ENCODE data around the gene TBXAS1. TPM values are rescaled to one million over a fixed set of nuclear protein-coding genes. Genes with fewer than 3 reads are reported as not detected.

Gene TBXAS1
- total RNA-seq, 1 donor from 2014 or later: 65.4 TPM

DNA sequence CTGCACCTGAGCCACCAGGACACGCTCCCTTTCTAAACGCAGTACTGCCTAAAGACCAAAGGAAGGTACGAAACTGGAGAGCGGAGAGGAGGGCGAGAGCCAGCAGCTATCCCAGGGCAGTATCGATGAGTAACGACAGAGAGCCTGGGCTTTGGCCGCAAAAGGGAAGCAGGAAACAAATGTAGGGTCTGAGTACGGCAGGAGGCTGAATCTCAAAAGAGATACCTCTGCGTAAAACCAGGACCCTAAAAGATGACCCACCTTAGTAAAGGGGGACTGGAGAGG is 213.3 kb downstream of the TBXAS1 start:
- Histone ChIP-seq H3K9me3 (no peaks in the 10 kb centered on the region), H3K4me3 (no peak overlapping the region), H3K27me3 (no peaks in the 10 kb centered on the region), H3K4me1 (peaks cover 5% of the 10 kb centered on the region), H3K36me3 (peaks cover 66% of the 10 kb centered on the region), H3K27ac (no peak overlapping the region)
- TF ChIP-seq, protein P1, sequence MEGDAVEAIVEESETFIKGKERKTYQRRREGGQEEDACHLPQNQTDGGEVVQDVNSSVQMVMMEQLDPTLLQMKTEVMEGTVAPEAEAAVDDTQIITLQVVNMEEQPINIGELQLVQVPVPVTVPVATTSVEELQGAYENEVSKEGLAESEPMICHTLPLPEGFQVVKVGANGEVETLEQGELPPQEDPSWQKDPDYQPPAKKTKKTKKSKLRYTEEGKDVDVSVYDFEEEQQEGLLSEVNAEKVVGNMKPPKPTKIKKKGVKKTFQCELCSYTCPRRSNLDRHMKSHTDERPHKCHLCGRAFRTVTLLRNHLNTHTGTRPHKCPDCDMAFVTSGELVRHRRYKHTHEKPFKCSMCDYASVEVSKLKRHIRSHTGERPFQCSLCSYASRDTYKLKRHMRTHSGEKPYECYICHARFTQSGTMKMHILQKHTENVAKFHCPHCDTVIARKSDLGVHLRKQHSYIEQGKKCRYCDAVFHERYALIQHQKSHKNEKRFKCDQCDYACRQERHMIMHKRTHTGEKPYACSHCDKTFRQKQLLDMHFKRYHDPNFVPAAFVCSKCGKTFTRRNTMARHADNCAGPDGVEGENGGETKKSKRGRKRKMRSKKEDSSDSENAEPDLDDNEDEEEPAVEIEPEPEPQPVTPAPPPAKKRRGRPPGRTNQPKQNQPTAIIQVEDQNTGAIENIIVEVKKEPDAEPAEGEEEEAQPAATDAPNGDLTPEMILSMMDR (IDR thresholded peaks at IDR 0.05): no peak
- intact Hi-C loops (cut with DNase I): no loop called here
- ATAC-seq (no peak), DNase-seq (no peak)

DNA sequence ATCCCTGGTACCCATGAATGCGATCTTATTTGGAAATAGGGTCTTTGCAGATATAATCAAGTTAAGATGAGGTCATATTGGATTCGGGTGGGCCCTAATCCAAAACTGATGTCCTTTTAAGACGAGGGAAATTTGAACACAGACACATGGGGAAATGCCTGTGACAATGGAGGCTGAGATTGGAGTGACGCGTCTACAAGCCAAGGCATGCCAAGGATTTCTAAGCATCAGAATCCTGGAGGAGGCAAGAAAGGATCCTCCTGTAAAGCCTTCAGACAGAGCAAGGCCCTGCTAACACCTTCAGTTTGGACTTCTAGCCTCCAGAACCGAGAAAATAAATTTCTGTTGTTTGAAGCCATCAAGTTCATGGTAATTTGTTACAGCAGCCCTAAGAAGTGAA is 215.2 kb downstream of the TBXAS1 start:
- TF ChIP-seq, protein P1 (IDR thresholded peaks at IDR 0.05): no peak
- intact Hi-C loops (cut with DNase I): no loop called here
- DNase-seq (no peak), ATAC-seq (no peak)
- Histone ChIP-seq H3K4me1 (peaks cover 11% of the 10 kb centered on the region), H3K4me3 (no peak overlapping the region), H3K36me3 (peaks cover 61% of the 10 kb centered on the region), H3K27me3 (no peaks in the 10 kb centered on the region), H3K27ac (no peak overlapping the region), H3K9me3 (no peaks in the 10 kb centered on the region)

DNA sequence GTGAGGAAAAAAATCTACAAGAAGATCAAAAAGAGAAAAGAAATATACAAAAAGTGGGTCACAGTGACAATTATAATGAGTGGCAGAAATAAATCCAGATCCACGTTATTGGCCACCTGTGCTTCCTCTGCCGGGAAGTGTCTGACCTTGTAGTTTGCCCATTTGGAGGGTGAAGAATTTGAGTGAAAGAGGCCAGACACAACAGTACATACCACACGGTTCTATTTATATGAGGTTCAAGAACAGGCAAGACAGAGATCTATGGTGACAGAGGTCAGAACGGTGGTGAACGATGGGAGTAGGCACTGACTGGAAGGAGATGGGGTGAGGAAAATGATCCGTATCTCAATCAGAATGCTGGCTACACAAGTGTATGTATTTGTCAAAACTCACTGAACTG is 216.6 kb downstream of the TBXAS1 start:
- TF ChIP-seq, protein P1 (IDR thresholded peaks at IDR 0.05): no peak
- DNase-seq (no peak), ATAC-seq (no peak)
- Histone ChIP-seq H3K36me3 (peaks cover 47% of the 10 kb centered on the region), H3K27me3 (no peaks in the 10 kb centered on the region), H3K4me3 (no peak overlapping the region), H3K9me3 (no peaks in the 10 kb centered on the region), H3K4me1 (peaks cover 11% of the 10 kb centered on the region), H3K27ac (no peak overlapping the region)
- intact Hi-C loops (cut with DNase I): no loop called here

DNA sequence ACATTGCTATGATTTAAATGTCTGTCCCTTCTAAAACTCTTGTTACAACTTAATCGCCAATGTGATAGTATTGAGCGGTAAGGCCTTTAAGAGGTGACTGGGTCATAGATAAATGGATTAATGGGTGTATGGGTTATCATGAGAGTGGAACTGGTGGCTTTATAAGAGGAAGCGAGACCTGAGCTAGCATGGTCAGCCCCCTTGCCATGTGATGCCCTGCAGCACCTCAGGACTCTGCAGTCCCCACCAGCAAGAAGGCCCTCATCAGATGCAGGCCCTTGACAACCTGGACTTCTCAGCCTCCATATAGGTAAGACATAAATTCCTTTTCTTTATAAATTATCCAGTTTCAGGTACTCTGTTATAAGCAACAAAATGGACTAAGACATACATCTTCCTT is 218.1 kb downstream of the TBXAS1 start:
- intact Hi-C loops (cut with DNase I): no loop called here
- DNase-seq (no peak), ATAC-seq (no peak)
- TF ChIP-seq, protein P1 (IDR thresholded peaks at IDR 0.05): no peak
- Histone ChIP-seq H3K36me3 (peaks cover 35% of the 10 kb centered on the region), H3K9me3 (no peaks in the 10 kb centered on the region), H3K27ac (no peak overlapping the region), H3K27me3 (no peaks in the 10 kb centered on the region), H3K4me3 (no peak overlapping the region), H3K4me1 (peaks cover 11% of the 10 kb centered on the region)

DNA sequence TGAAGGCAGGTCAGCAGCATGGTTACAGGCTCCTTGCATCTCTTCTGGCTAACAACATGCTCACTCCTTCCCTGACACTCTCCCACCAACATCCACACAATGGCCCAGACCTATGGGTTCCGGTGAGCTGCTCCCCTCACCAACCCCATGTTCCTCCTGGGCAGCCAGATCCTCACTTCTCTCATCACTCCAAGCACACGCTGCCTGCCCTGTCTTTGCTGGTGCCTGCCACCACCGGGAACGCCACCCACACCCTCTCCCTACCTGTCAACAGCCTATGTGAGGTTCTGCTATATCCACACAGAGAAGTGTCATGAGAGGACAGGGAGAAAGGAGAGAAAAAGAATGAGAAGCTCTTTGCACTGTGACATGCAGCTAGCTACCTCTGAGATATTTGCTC is 219.1 kb downstream of the TBXAS1 start:
- H3K9me3 ChIP-seq: no peaks in the 10 kb centered on the region
- intact Hi-C loops (cut with DNase I): no loop called here
- H3K36me3 ChIP-seq: peaks cover 40% of the 10 kb centered on the region
- DNase-seq (no peak), ATAC-seq (no peak)
- TF ChIP-seq, protein P1 (IDR thresholded peaks at IDR 0.05): no peak
- H3K4me1 ChIP-seq: peaks cover 11% of the 10 kb centered on the region
- H3K27me3 ChIP-seq: no peaks in the 10 kb centered on the region
- no peak overlapping the region for H3K27ac ChIP-seq
- no peak overlapping the region for H3K4me3 ChIP-seq

DNA sequence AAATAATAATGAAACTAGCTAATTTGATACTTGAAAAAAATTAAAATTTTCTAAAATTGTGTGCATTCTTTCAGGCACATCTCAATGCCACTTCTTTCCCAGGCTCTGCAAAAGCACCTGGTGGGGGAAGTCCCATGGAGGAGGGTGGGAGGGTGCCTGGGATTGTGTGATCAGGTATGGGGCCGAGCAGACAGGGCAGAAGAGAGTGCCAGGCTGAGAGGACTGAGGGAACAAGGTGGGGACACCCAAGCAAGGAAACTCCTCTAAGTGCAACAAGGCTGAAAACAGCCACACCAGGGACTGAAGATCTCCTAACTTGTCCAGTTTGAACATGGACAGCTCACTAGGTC is 219.9 kb downstream of the TBXAS1 start:
- DNase-seq (no peak), ATAC-seq (no peak)
- Histone ChIP-seq H3K27ac (no peak overlapping the region), H3K27me3 (no peaks in the 10 kb centered on the region), H3K36me3 (peaks cover 48% of the 10 kb centered on the region), H3K9me3 (no peaks in the 10 kb centered on the region), H3K4me3 (no peak overlapping the region), H3K4me1 (peaks cover 16% of the 10 kb centered on the region)
- TF ChIP-seq, protein P1 (IDR thresholded peaks at IDR 0.05): no peak
- intact Hi-C loops (cut with DNase I): no loop called here
